HCEC 1CT (cell line): ENCODE data around the gene TICAM2.
"Not testable (repeated sequence)": the region's sequence is repeated elsewhere in the genome, so short reads cannot be mapped to it uniquely, and the experiment has no call there.

ENCODE experiments used
- DNase-seq: peaks from one replicate; pipeline ENCODE4 v3.0.0-alpha.2; 2017

Gene TICAM2, protein sequence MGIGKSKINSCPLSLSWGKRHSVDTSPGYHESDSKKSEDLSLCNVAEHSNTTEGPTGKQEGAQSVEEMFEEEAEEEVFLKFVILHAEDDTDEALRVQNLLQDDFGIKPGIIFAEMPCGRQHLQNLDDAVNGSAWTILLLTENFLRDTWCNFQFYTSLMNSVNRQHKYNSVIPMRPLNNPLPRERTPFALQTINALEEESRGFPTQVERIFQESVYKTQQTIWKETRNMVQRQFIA

GRCh38 chr5:115601701-115602590 lies at the start of gene TICAM2:
TSS of gene TICAM2 (minus strand) at chr5:115602479. CDS start at chr5:115581256, 21,223 bp downstream.
- DNase-seq, result peak; percentile 81

GRCh38 chr5:115649541-115649940 lies 47.3 kb upstream of the TICAM2 start:
- DNase-seq, result peak; percentile 42

DNA sequence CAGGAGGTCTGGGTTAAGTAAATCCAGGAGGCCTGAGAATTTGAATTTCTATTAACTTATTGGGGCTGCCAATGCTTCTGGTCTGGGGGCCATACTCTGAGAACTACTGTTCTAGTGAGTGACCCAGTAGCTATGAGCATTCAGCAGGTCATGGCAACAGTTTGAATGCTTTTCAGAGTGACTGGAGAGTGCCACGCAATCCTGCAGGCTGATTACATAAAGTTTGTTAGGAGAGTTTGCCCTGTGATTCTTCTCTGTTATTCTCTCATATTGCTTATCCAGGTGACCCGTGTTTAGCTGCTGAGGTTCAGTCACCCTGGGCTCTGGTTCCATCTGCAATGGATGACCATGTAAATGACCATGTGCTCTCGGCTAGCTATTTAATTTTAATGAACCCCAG lies 45.8 kb upstream of the TICAM2 start:
- DNase-seq, result no peak

GRCh38 chr5:115645386-115645785 lies 43.1 kb upstream of the TICAM2 start:
- not testable (repeated sequence) for DNase-seq

- DNase-seq, result no peak
Observed at GRCh38 chr5:115644046-115644445, 41.8 kb upstream of the TICAM2 start.

DNA sequence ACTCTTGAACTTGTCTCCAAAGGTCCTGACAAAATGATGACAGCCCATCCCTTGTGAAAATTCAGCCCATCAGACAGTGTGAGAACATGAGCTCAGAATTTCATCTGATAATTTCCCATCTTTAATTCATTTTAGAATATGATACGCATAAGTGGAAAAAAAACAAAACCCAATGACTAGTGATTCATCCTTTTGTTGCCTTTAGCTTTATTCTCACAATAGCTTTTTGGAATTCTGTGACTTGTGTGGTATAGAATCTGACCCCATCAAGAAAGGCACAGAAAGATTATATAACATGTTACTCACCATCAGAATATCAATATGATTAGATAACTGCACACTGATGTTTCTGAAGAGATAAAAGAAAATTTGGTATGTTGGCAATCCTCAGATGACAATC lies 39.7 kb upstream of the TICAM2 start:
- DNase-seq, result no peak

DNA sequence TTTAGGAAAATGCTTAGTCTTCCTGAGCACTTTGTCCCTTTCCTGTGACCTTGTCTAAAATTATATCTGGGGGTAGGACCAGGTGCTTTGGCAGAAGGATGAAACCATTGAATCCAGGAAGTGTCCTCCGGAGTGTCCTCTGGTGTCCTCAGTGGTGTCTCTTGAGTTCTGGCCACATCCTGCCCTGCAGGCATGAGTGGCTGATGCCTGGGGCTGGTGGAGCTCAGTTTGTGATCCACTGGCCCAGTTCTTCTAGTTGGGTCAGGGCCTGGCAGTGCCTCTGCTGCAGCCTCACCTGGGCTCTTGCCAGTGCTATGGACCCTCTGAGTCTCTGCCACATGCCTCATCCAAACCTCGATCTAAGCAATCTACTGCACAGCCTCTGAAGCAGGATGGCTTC lies 38.0 kb upstream of the TICAM2 start:
- no peak for DNase-seq

GRCh38 chr5:115639377-115639776 lies 37.1 kb upstream of the TICAM2 start:
- DNase-seq, result no peak

- DNase-seq, result no peak
Observed at GRCh38 chr5:115637507-115637906, 35.2 kb upstream of the TICAM2 start.

DNA sequence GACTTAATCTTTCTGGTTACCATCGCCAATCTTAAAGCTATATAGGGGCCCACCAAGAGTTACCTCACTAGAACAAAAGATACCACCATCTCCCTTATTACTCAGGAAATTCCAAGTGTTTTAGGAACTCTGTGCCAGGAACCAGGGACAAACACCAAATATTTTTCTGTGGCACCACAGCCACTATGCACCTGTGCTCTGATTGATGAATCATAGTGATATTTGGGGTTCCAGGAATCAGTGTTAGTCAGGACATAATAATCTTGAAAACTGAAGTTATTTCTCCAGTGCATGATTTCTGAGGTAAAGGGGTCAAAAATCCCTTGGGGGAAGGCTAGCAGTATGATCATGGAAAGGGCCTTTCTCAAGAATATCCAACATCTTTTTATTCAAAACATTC lies 33.7 kb upstream of the TICAM2 start:
- no peak for DNase-seq

- peak; percentile 76 for DNase-seq
Observed at GRCh38 chr5:115634343-115635132, 32.3 kb upstream of the TICAM2 start.

DNA sequence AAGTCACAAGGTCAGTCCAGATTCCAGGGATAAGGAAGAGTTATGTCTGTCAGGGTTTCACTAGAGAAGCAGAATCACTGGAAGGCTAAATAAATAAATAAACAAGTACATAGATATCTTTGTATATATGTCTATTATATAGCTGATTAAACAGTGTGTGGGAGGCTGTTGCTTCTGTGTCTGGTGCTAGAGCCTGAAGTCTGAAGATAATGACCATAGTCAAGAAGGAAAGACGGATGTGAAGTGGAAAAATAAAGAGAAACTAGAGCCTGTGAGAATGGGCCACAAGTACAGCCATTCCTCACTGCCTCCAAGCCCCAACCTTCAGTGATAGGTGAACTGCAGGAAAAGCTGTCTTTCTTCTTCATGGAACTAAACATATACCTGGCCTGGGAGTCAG lies 27.6 kb upstream of the TICAM2 start:
- no peak for DNase-seq

DNA sequence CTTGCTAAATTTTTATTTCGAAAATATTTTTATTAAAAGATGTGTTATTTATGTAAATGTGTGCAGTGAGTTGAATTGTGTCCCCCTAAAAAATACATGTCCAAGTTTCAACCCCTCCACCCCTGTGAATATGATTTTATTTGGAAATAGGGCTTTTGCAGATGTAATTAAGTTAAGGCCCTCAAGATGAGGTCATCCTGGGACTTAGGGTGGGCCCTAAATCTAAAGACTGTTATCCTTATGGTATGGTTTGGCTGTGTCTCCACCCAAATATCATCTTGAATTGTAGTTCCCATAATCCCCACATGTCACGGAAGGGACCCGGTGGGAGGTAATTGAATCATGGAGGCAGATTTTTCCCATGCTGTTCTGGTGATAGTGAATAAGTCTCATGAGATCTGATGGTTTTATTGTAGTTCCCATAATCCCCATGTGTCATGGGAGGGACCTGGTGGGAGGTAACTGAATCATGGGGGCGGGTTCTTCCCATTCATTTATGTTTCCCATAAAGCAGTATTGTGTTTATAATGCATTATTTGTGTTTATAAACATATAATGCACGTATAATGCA lies 25.1 kb upstream of the TICAM2 start:
- DNase-seq, result no peak

DNA sequence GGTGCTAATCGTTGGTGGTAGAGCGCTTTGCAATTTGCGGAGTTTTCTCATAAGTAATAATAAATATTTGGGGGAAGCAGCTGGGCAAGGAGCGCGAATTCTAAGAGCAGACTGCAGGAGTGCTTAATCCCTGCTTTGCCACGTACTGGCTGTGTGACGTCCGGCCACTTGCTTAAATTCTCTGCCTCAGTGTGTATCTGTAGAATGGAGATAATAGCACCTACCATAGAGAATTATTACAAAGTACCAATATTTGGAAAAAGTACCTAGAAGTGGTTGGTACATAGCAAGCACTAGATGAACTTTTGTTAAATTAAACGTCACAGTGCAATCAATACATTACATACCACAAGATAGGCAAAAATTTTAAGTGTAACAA lies 24.2 kb upstream of the TICAM2 start:
- DNase-seq, result peak; percentile 61

GRCh38 chr5:115625579-115626444 lies 23.5 kb upstream of the TICAM2 start, which contains the start of gene TMED7:
TSS of gene TMED7 (minus strand) at chr5:115626036. CDS start at chr5:115625792, 244 bp downstream.
- DNase-seq, result peak; percentile 98

DNA sequence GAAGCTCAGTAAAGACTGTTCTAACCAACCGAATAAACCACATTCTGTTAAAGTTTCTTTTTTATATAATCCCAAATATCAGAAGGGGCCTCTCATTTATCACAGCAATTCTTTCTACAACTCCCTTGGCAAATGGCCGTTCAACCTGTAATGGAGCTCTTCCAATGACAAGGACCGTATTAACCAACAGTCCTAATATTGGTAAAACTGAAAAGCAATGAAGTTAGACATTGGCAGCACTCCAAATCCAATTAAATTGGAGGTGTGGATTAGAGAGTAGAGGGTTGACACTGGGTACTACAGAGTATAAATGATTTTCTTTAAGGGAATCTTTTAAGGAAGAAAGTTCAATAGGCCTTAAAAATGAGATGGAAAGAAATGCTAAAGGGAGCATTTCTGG lies 22.7 kb upstream of the TICAM2 start:
- no peak for DNase-seq

GRCh38 chr5:115623658-115624057 lies 21.4 kb upstream of the TICAM2 start:
- DNase-seq, result no peak

DNA sequence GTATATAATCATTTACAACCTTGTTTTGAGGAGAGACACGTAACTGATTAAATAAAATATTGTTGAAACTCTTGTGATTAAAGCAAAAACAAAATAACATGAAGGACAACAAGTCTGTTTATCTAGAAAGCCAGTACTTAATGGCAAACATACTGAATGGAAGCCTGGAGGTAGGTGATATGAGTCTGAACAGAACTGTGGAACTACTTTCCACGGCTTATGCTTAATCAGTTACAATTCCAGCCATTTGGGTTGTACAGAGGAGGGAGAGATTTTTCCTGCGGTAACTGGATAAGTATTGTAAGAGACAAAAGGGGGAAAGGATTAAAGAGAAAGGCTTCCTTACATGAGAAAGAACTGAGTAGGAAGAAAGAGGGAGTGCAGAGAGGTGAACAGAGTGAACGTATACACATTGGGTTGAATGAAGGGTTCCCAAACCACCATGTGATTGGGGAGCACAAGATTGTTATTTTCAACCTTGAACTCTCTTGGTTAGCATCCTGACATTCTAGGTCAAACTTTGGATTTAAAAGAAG lies 19.2 kb upstream of the TICAM2 start:
- no peak for DNase-seq

DNA sequence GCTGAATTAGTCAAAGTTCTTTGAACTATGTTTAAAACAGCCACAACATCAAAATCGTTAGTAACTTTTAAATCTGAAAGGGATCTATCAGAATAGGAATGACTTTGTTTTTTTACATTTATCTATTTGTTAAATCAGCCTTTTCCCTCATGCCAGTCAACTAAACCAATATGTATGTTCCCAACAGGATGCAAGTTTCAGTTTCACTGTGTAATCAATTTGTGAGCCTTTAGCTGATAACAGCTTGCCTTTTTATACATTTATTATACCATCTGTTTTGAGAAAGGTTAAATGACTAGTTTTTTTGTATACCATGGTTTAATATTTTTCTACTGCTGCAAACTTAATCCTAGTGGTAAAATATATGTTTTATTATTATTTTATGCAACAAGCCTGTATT lies 14.6 kb upstream of the TICAM2 start:
- DNase-seq, result no peak

DNA sequence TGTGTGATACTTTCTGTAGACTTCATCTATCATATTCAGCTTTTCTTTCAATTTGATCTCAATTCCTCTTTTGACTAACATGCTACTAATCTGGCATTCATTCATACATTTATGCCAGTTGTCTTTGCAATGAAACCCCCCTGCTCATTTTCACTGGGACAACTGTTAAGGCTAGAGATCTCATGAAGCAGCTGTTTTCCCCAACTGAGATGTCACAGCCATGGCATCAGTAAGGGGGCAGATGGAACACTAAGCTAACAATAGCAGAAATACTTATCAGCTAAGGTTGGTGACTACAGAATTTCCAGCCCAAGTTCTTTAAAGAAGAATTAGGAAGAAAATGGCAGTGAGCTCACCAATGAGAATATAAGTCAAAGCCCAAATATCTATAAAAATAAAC lies 14.2 kb upstream of the TICAM2 start:
- DNase-seq, result no peak

DNA sequence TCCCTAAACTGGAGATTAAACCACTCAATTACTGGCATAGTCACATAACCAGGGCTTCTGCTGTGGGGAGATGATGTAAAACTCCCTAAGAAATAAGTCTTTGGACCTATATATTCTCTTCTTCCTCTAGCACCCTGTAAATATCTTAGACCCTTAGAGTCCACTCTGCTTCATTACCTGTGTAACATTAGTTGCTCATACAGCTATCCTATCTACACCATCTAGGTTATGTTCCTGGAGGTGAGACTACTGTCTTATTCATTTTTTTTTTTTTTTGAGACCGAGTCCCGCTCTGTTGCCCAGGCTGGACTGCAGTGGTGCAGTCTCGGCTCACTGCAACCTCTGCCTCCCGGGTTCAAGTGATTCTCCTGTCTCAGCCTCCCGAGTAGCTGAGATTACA lies 9.6 kb upstream of the TICAM2 start:
- no peak for DNase-seq

DNA sequence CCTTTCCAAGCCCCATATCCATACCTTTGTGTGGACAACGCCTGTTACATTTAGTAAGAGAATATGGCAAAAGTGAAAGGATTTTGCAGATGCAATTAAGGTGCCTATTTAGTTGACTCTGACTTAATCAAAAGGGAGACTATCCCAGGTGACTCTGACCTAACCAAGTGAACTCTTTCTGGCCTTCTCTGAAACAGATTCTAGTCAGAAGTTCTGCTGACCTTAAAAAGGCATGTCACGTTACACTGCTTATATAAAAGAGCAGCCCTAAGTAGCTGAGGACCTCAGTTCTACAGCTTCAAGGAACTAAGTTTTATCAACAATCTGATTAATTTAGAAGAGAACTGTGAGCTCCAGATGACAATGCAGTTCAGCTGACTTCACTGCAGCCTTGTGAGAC lies 5.7 kb upstream of the TICAM2 start:
- DNase-seq, result no peak
